ENCODE results near the gene DYNLT1. TPM values are rescaled to one million over a fixed set of nuclear protein-coding genes. Genes with fewer than 3 reads are reported as not detected.

Gene DYNLT1
- total and polyA plus RNA-seq, 2 experiments from 2014 or later, result 60.9 to 241 TPM

- no peak for TF ChIP-seq ZNF462 (CRISPR knock-in tag; IDR thresholded peaks at IDR 0.05)
- no peak for TF ChIP-seq STAT1 (IDR thresholded peaks at IDR 0.05; ENCODE audit: unreplicated experiment)
Measured at GRCh38 chr6:158608221-158608620, 36.3 kb downstream of the DYNLT1 start (continued).

- Histone ChIP-seq H3K4me3 (no peak overlapping the region), H3K4me1 (ENCODE audit: insufficient read depth) (peaks cover 7% of the 10 kb centered on the region), H3K27me3 (ENCODE audit: insufficient read depth) (no peaks in the 10 kb centered on the region), H3K9me2 (ENCODE audit: insufficient read depth) (no peaks in the 10 kb centered on the region), H2AFZ (no peak overlapping the region), H3K4me2 (no peak overlapping the region), H4K20me1 (replicated peaks; ENCODE audit: insufficient read depth) (0 out of 2 replicates have a peak, but pooled peaks cover 6% of the 10 kb centered on the region), H3K79me2 (replicated peaks; ENCODE audit: insufficient read depth) (0 out of 2 replicates have a peak, but pooled peaks cover 3% of the 10 kb centered on the region), H3F3A (replicated peaks; ENCODE audit: low read depth) (peaks cover 4% of the 10 kb centered on the region; the same call in 1 of the 2 replicates), H3K36me3 (ENCODE audit: insufficient read depth) (peaks cover 4% of the 10 kb centered on the region), H3K27ac (ENCODE audit: low read depth) (no peak overlapping the region)
- Mint-ChIP-seq H3K9me3 (no peaks in the 10 kb centered on the region), H3K27ac (no peak overlapping the region), H3K4me3 (no peak overlapping the region), H3K27me3 (ENCODE audit: insufficient read depth, low read depth, poor library complexity) (peaks cover 5% of the 10 kb centered on the region), H3K4me1 (peaks cover 18% of the 10 kb centered on the region), H3K36me3 (ENCODE audit: low read depth) (peaks cover 60% of the 10 kb centered on the region)
- DNase-seq (ENCODE audit: low spot score) (no peak), ATAC-seq (no peak)
- TF ChIP-seq JUNB (IDR thresholded peaks at IDR 0.05; ENCODE audit: unreplicated experiment) (no peak), ZNF331 (CRISPR knock-in tag; IDR thresholded peaks at IDR 0.05; ENCODE audit: low read depth) (no peak), CTCF (conservative IDR thresholded peaks at IDR 0.05; ENCODE audit: low read depth in 2 of 2) (no peak), NANOG (IDR thresholded peaks at IDR 0.05; ENCODE audit: borderline replicate concordance) (no peak), EZH2 (IDR thresholded peaks at IDR 0.05; ENCODE audit: low read depth, unreplicated experiment) (no peak), ZNF114 (CRISPR knock-in tag; IDR thresholded peaks at IDR 0.05) (no peak), POLR2AphosphoS5 (IDR thresholded peaks at IDR 0.05; ENCODE audit: low read depth) (no peak)
Measured at GRCh38 chr6:158607411-158608170, 37.0 kb downstream of the DYNLT1 start.

Data from GM23338 (cell line).